GM18526 (cell line): ENCODE results near the gene ARL2.

ENCODE experiments used
- POLR2A ChIP-seq: IDR thresholded peaks from 3 replicates; pipeline ENCODE4 v1.6.1; 2011; ENCODE audit not compliant: insufficient read length; ENCODE audit errors: extremely low read depth

The ARL2 gene

DNA sequence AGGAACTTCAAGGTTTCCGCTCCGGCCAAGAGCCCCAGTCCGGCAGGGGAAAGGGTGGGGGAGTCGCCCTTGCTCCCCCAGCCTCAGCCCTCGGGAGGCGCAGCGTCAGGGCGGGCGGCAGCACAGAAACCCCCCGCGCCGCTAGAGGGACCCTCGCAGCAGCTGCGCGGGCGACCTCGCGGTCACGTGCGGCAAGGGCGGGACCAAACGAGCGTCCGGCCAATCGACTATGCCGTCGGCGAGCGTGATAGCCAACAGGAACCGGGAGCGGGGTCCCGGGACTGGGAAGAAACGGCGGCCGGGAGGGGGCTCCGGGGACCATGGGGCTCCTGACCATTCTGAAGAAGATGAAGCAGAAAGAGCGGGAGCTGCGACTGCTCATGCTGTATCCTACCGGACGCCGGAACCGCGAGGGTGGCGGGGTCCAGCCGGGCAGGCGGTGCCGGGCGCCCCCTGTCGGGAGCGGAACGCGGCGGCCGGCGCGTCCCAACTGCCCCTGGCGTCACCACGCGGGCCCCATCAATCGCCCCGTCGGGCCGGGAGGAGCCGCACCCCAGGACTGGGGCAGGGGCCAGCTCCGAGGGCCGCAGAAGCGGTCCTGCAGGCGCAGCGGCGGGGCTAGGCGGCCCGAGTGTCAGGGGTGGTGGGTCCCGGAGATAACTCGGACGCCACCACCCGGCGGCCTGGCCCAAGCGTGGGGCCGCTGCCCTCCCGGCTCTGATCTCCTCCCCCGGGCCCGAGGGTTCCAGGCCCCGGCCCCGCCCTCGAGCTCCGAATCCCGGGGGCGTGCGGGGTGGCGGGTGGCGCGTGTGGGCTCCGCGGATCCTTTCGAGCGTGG is at the start of gene ARL2:
ARL2 (plus strand) TSS at position 273 of the 838 bp plus-strand sequence; CDS start at position 321, 48 bp downstream.
- peak; percentile 52 for TF ChIP-seq POLR2A

DNA sequence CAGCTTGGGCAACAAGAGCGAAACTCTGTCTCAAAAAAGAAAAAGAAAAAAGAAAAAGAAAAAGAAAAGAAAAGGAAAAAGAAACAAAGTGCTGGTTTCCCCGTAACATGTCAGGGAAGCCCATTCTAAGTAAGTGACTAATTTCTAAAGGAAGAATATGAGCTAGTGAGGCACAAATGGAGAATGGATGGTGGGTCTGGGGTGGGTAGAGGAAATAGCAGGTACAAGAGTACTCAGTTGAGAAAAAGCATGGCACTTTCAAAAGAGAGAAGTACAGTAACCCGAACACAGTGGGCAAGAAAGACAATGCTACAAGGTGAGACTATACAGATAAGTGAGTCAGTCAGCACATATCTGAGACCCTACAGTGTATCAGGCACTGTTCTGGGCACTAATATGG is 46.6 kb upstream of the ARL2 start:
- no peak for TF ChIP-seq POLR2A

GRCh38 chr11:64969209-64969608 is 44.8 kb upstream of the ARL2 start:
- no peak for TF ChIP-seq POLR2A

DNA sequence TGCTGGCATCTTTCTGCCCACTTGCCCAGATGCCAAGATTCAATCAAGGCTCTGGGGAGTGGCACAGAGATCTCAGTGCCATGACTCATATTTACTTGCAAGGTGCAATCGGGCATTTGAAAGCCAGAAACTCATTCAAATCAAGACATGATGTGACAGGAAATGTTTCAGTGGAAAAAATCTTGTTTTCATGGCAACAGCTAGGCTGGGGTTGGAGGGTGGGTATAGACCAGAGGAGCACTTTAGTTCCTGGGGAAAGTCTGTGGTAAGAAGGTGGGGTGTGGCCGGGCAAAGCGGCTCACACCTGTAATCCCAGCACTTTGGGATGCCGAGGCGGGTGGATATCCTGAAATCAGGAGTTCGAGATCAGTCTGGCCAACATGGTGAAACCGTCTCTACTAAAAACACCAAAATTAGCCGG is 43.2 kb upstream of the ARL2 start:
- no peak for TF ChIP-seq POLR2A

DNA sequence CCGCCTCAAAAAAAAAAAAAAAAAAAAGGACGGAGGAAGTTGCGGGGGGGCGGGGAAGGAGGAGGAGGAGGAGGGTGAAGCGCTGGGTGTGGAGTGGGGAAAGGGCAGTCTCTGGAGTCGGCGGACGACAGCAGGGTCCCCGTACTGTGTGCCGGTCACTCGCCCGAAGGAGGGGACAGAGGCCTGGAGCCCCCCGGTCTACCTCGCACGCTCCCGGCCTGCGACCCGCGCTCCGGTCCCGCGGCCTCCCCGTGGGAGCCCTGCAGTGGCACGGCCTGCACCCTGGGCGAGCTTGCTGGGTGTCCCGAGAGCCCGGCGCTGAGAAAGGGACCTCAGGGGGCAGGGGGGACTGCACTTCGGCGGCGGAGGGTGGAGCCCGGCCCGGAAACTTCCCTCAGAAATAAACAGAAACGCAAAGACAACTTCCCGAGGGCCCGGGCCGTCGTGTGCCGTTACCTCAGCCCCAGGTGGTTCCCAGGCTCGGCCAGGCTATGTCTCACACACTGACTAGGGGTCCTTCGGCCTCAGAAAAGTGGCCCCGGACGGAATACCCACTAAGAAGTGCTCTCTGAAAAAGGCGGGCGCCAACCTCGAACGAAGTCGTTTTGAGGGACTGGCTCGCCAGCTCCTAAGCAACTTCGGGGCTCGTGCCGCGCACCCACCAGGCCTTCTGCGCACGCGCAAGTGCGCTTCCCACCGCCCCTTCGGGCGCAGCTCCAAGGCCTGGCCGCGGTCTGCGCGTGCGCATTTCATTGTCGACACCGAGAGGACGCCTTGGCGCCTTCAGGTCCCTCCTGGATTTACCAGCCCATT is 42.3 kb upstream of the ARL2 start, which contains the start of gene MAJIN:
MAJIN (minus strand) TSS at position 688 of the 813 bp plus-strand sequence. CDS start 12,703 bp downstream, outside the sequence.
- no peak for TF ChIP-seq POLR2A

GRCh38 chr11:64974124-64974523 is 39.8 kb upstream of the ARL2 start:
- no peak for TF ChIP-seq POLR2A

DNA sequence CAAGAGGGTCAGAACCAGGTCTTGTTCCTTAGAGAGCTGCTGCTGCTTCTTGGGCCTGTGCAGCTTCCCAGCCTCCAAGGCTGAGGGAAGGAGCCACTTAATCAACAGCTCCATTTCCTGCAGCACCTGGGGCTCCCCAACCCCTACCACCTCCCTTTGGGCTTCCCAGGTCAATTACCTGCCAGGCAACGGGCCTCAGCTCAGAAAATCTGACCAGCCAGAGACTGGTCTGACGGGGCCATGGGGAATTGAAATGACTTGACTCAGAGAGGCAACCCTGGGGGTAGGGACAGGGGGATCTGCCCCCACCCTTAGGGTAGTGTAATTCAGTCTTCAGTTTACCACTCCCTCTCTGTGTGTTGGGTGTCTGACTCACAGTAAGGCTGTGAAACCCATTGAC is 37.3 kb upstream of the ARL2 start:
- TF ChIP-seq POLR2A, result no peak

DNA sequence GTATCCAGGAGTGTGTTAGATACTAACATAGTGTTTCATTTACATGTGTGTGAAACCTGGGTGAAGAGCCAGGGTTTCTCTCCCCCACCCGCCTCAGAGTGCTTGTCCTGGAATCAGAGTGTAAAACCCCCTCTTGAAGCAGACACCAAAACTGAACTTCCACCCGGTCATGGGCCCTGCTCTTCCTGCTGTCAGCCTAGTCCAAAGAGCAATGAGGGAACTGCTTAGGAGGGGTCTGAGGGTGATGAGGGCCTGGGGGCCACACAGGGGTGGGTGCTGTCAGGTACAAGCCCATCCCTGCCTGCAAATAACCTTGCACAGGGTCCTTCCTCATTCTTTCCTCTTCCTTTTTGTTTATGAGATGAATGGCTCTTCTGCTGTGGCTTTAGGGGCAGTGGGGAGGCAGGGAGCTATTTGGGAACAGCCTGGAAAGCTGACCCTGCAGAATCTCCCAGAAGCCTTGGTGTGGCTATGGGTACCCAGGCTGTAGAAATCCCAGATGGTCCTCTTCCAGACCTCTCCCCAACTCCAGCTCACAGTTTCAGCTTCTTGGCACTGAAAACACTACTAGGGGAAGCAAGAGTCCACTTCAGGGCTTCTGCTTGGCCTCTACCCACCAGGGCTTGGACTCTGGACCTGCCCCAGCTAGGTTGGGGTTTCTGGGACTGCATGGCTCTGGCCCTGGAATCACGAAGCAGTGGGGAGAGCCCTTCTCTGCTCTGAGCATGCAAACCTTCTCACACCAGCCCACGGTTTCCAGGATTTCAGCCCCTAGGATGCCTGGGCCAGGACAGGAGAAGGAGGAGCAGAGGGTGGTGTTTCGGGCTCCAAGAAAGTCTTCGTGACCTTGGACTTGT is 25.7 kb upstream of the ARL2 start:
- no peak for TF ChIP-seq POLR2A

- TF ChIP-seq POLR2A, result no peak
Measured at GRCh38 chr11:64989416-64989815, 24.5 kb upstream of the ARL2 start.

- TF ChIP-seq POLR2A, result no peak
Measured at GRCh38 chr11:64990222-64990923, 23.6 kb upstream of the ARL2 start.

DNA sequence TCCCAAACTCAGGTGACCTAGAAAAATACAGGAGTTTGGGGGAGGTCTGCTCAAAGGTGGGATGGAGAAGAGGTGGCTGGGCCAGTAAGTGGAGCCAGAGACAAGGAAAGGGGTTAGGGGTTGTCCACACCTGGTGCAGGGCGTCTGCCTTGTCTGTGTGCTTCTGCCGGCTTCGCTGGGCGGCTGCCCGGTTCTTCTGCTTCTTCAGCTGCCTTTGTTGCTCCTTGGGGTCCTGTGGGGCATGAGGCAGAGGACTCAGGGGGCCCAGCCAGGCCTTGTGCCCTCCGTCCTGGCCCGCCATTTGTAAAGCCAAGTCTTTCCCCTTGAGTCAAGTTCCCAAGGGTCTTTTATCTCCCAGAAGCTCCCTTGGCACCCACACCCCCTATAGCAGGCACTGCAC is 19.6 kb upstream of the ARL2 start:
- no peak for TF ChIP-seq POLR2A

GRCh38 chr11:64996327-64996709 is 17.6 kb upstream of the ARL2 start:
- TF ChIP-seq POLR2A, result no peak

DNA sequence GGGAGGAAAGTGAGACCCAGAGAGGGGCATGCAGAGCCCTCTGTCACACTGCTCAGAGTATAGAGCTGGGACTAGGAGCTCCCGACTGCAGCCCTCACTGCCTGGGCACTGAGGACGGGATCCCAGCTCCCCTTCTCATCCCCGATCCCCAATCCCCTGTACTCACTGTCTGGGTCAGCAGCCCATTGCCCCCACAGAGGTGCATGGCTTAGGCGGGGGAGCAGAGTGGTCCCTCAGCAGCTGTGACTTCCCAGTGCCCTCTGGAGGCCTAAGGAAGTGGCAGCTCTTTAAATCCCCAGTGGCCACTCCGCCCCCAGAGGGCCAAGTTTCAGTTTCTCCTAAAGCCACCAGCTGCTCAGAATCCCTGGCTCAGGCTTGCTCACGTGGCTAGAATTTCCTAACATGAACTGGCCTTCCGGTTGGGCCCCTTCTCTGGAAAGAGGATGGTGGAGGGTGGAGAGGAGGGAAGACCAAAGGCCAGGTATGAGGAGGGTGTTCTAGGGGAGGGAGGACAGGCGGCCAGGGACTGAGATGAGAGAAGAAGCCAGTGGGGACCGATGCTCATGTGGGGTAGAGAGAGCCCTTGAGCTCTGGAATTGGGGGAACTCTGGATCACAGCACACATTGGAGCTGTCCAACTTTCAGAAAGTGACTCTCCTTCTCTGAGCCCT is 17.1 kb upstream of the ARL2 start, which contains the start of gene BATF2:
BATF2 (minus strand) TSS at position 262 of the 671 bp plus-strand sequence; CDS start at position 205, 57 bp downstream.
- no peak for TF ChIP-seq POLR2A

- TF ChIP-seq POLR2A, result no peak
Measured at GRCh38 chr11:64998141-64998540, 15.8 kb upstream of the ARL2 start.
